H9 (cell line): ENCODE data around the gene IFNK. TPM values are rescaled to one million over a fixed set of nuclear protein-coding genes. Genes with fewer than 3 reads are reported as not detected.

ENCODE experiments used
- DNase-seq: peaks from one replicate; pipeline ENCODE4 v3.0.0-alpha.2; 2017
- H2AFZ ChIP-seq: one replicate; pipeline ENCODE4 v1.6.1; 2013; ENCODE audit warnings: mild to moderate bottlenecking, low read length, control low read depth, moderate library complexity
- H2AK5ac ChIP-seq: 2 replicates; pipeline ENCODE4 v1.6.1; 2013; ENCODE audit warnings: low read length, control low read depth, mixed read lengths; ENCODE audit not compliant: insufficient read length
- H2BK120ac ChIP-seq: one replicate; pipeline ENCODE4 v1.6.1; 2013; ENCODE audit warnings: low read depth, mild to moderate bottlenecking, low read length, control low read depth, inconsistent platforms; ENCODE audit not compliant: poor library complexity, severe bottlenecking
- H2BK12ac ChIP-seq: 2 replicates; pipeline ENCODE4 v1.6.1; 2013; ENCODE audit warnings: low read length, control low read depth, mixed read lengths, low read depth; ENCODE audit not compliant: insufficient read length
- H2BK15ac ChIP-seq: 2 replicates; pipeline ENCODE4 v1.6.1; 2013; ENCODE audit warnings: low read depth, low read length, control low read depth
- H2BK20ac ChIP-seq: one replicate; pipeline ENCODE4 v1.6.1; 2013; ENCODE audit warnings: low read depth, mild to moderate bottlenecking, low read length, control low read depth, inconsistent platforms; ENCODE audit not compliant: poor library complexity, severe bottlenecking
- H2BK5ac ChIP-seq: 2 replicates; pipeline ENCODE4 v1.6.1; 2013; ENCODE audit warnings: low read length, control low read depth, mixed read lengths; ENCODE audit not compliant: insufficient read length
- H3K14ac ChIP-seq: 2 replicates; pipeline ENCODE4 v1.6.1; 2013; ENCODE audit warnings: low read length, control low read depth; ENCODE audit not compliant: insufficient read depth
- H3K18ac ChIP-seq: 2 replicates; pipeline ENCODE4 v1.6.1; 2013; ENCODE audit warnings: low read depth, mild to moderate bottlenecking, mixed read lengths, low read length, control low read depth; ENCODE audit not compliant: insufficient read length
- H3K23ac ChIP-seq: 2 replicates; pipeline ENCODE4 v1.6.1; 2013; ENCODE audit warnings: low read length, control low read depth, mixed read lengths, low read depth; ENCODE audit not compliant: insufficient read length
- H3K23me2 ChIP-seq: 2 replicates; pipeline ENCODE4 v1.6.1; 2013; ENCODE audit warnings: low read depth, mild to moderate bottlenecking, mixed read lengths, low read length, control low read depth; ENCODE audit not compliant: insufficient read length, poor library complexity, severe bottlenecking
- H3K27ac ChIP-seq: 2 replicates; pipeline ENCODE4 v1.5.1; 2013; ENCODE audit warnings: low read length, control low read depth, mixed read lengths, low read depth; ENCODE audit not compliant: insufficient read length
- H3K27me3 ChIP-seq: 2 replicates; pipeline ENCODE4 v1.6.1; 2013; ENCODE audit warnings: low read length, control low read depth, inconsistent platforms; ENCODE audit not compliant: insufficient read depth
- H3K4ac ChIP-seq: 2 replicates; pipeline ENCODE4 v1.6.1; 2013; ENCODE audit warnings: low read depth, mild to moderate bottlenecking, control low read depth, inconsistent platforms, low read length, moderate library complexity
- H3K4me1 ChIP-seq: 2 replicates; pipeline ENCODE4 v1.6.1; 2013; ENCODE audit warnings: low read length, control low read depth, inconsistent platforms; ENCODE audit not compliant: insufficient read depth
- H3K4me2 ChIP-seq: 2 replicates; pipeline ENCODE4 v1.6.1; 2013; ENCODE audit warnings: low read length, control low read depth, mixed read lengths; ENCODE audit not compliant: insufficient read length, insufficient read depth
- H3K56ac ChIP-seq: 2 replicates; pipeline ENCODE4 v1.6.1; 2013; ENCODE audit warnings: low read depth, mild to moderate bottlenecking, mixed read lengths, low read length, control low read depth; ENCODE audit not compliant: insufficient read length
- H3K79me1 ChIP-seq: 2 replicates; pipeline ENCODE4 v1.6.1; 2013; ENCODE audit warnings: low read depth, mild to moderate bottlenecking, moderate library complexity, low read length, control low read depth, inconsistent platforms; ENCODE audit not compliant: insufficient read depth, poor library complexity, severe bottlenecking
- H3K79me2 ChIP-seq: 2 replicates; pipeline ENCODE4 v1.6.1; 2013; ENCODE audit warnings: low read length, control low read depth, inconsistent platforms; ENCODE audit not compliant: insufficient read depth
- H3K9ac ChIP-seq: 2 replicates; pipeline ENCODE4 v1.6.1; 2013; ENCODE audit warnings: low read length, control low read depth, mixed read lengths; ENCODE audit not compliant: insufficient read length; ENCODE audit errors: extremely low read depth
- H3K9me3 ChIP-seq: one replicate; pipeline ENCODE4 v1.6.1; 2013; ENCODE audit warnings: low read depth, low read length, inconsistent platforms; ENCODE audit not compliant: control insufficient read depth
- H3T11ph ChIP-seq: one replicate; pipeline ENCODE4 v1.6.1; 2013; ENCODE audit warnings: mild to moderate bottlenecking, low read length, control low read depth, inconsistent platforms
- H4K20me1 ChIP-seq: one replicate; pipeline ENCODE4 v1.6.1; 2013; ENCODE audit not compliant: control insufficient read depth, insufficient read length, insufficient read depth
- H4K5ac ChIP-seq: 2 replicates; pipeline ENCODE4 v1.6.1; 2013; ENCODE audit warnings: low read depth, mild to moderate bottlenecking, mixed read lengths, low read length, control low read depth; ENCODE audit not compliant: insufficient read length
- H4K8ac ChIP-seq: replicated peaks from 2 replicates; pipeline ENCODE4 v1.6.1; 2013; ENCODE audit warnings: low read length, control low read depth, mixed read lengths, low read depth; ENCODE audit not compliant: insufficient read length
- H4K91ac ChIP-seq: 2 replicates; pipeline ENCODE4 v1.6.1; 2013; ENCODE audit warnings: low read depth, mild to moderate bottlenecking, moderate library complexity, mixed read lengths, low read length, control low read depth; ENCODE audit not compliant: insufficient read length
- H3K27ac Mint-ChIP-seq, 3 experiments: 2 replicates in 2 of 3; 3 replicates in 1 of 3; pipeline ENCODE4 v1.8.0; 2020 to 2021; ENCODE audit warnings: mixed read lengths in 3 of 3, mild to moderate bottlenecking in 1 of 3, moderate library complexity in 1 of 3
- H3K27me3 Mint-ChIP-seq: 2 replicates; pipeline ENCODE4 v1.8.0; 2021; ENCODE audit warnings: low read depth, mild to moderate bottlenecking, moderate library complexity, mixed read lengths
- H3K36me3 Mint-ChIP-seq, 3 experiments: 2 replicates in 2 of 3; 3 replicates in 1 of 3; pipeline ENCODE4 v1.8.0; 2020 to 2021; ENCODE audit warnings: low read depth in 3 of 3, mixed read lengths in 3 of 3; ENCODE audit not compliant: insufficient read depth in 1 of 3
- H3K4me1 Mint-ChIP-seq, 2 experiments: 2 replicates each; pipeline ENCODE4 v1.8.0; 2020; ENCODE audit warnings: mixed read lengths in 2 of 2
- H3K4me3 Mint-ChIP-seq, 2 experiments: 2 replicates in 1 of 2; 3 replicates in 1 of 2; pipeline ENCODE4 v1.8.0; 2020 to 2021; ENCODE audit warnings: mild to moderate bottlenecking in 2 of 2, mixed read lengths in 2 of 2, moderate library complexity in 1 of 2
- H3K9me3 Mint-ChIP-seq, 2 experiments: 2 replicates in 1 of 2; 3 replicates in 1 of 2; pipeline ENCODE4 v1.8.0; 2020; ENCODE audit warnings: mild to moderate bottlenecking in 2 of 2, mixed read lengths in 2 of 2, moderate library complexity in 1 of 2
- CTCF ChIP-seq: fragments of 200-600 bp; sonication (generic); conservative IDR thresholded peaks from 3 replicates; pipeline ENCODE4 v1.8.0; 2021; ENCODE audit warnings: antibody characterized with exemption, mild to moderate bottlenecking
- WGBS: extraction: QIAGEN DNeasy Blood & Tissue Kit; methylation state at CpG from one replicate; pipeline ENCODE4 v1.1.7; 2013; ENCODE audit warnings: missing lambda C conversion rate, low lambda C conversion rate, mixed read lengths; ENCODE audit not compliant: insufficient read length; ENCODE audit errors: extremely low coverage; 5-methylcytosine and 5-hydroxymethylcytosine counted together
- total RNA-seq: library from RNA; stranded (reverse); gene quantifications from 2 replicates; pipeline ENCODE4 v1.2.1, GENCODE V29; 2021

Gene IFNK
- total RNA-seq, 1 experiment from 2014 or later, result not detected

GRCh38 chr9:27571011-27571410, 46.9 kb downstream of the IFNK start:
- H3K4me3 Mint-ChIP-seq, result no peak overlapping the region
- Histone ChIP-seq H3K27me3 (no peaks in the 10 kb centered on the region), H3K4me1 (no peaks in the 10 kb centered on the region), H2AK5ac (no peak overlapping the region), H4K8ac (no peak overlapping the region), H3K56ac (no peak overlapping the region), H2BK12ac (no peak overlapping the region), H2BK5ac (no peak overlapping the region), H4K20me1 (no peaks in the 10 kb centered on the region), H3K4ac (no peak overlapping the region), H3K79me2 (peaks cover 3% of the 10 kb centered on the region; the same call in 1 of the 2 replicates), H3K9ac (no peak overlapping the region), H3K4me2 (no peak overlapping the region), H3K14ac (no peak overlapping the region), H3K18ac (no peak overlapping the region), H3K79me1 (no peaks in the 10 kb centered on the region), H3K23ac (no peak overlapping the region), H3K27ac (no peak overlapping the region), H4K91ac (no peak overlapping the region), H2BK120ac (no peak overlapping the region), H3K23me2 (peaks cover 8% of the 10 kb centered on the region), H2BK15ac (no peak overlapping the region), H2BK20ac (no peak overlapping the region), H3T11ph (no peak overlapping the region), H3K9me3 (no peaks in the 10 kb centered on the region), H2AFZ (no peak overlapping the region), H4K5ac (no peak overlapping the region)
- WGBS, result no CpG with 5 or more reads among the region's 4 CpGs
- H3K27ac Mint-ChIP-seq, result no peak overlapping the region
- peaks cover 19 to 22% of the 10 kb centered on the region in 2 experiments for H3K4me1 Mint-ChIP-seq
- peaks cover 2 to 14% (median 9%) of the 10 kb centered on the region in 3 experiments; a peak in 6 of 7 replicates for H3K36me3 Mint-ChIP-seq
- H3K27me3 Mint-ChIP-seq, result peaks cover 4% of the 10 kb centered on the region
- H3K9me3 Mint-ChIP-seq, result peaks cover 2 to 3% of the 10 kb centered on the region in 2 experiments; a peak in 4 of 5 replicates
- no peak for DNase-seq
- no peak for TF ChIP-seq CTCF
